DOHH2 (cell line): Measurements from ENCODE around the gene OGG1.

ENCODE experiments used
- H3F3A ChIP-seq: fragments of 200-600 bp; sonication (generic), shearing (Covaris generic); 2 replicates; pipeline ENCODE4 v1.6.0; 2016; ENCODE audit warnings: antibody characterized with exemption, mild to moderate bottlenecking; ENCODE audit not compliant: control insufficient read depth, insufficient read depth
- H3K27ac ChIP-seq: fragments of 200-600 bp; sonication (generic); 2 replicates; pipeline ENCODE4 v1.5.1; 2014; ENCODE audit warnings: low read depth, mild to moderate bottlenecking, low read length, moderate library complexity
- H3K27me3 ChIP-seq: fragments of 200-600 bp; sonication (generic); 2 replicates; pipeline ENCODE4 v1.6.1; 2014; ENCODE audit warnings: mild to moderate bottlenecking, low read length, mixed read lengths; ENCODE audit not compliant: control insufficient read depth
- H3K36me3 ChIP-seq: fragments of 200-600 bp; sonication (generic); 2 replicates; pipeline ENCODE4 v1.6.1; 2014; ENCODE audit warnings: mild to moderate bottlenecking, low read length, moderate library complexity, mixed read lengths; ENCODE audit not compliant: control insufficient read depth
- H3K4me1 ChIP-seq: fragments of 200-600 bp; sonication (generic); 2 replicates; pipeline ENCODE4 v1.6.1; 2014; ENCODE audit warnings: mild to moderate bottlenecking, low read length, mixed read lengths; ENCODE audit not compliant: control insufficient read depth
- H3K4me2 ChIP-seq: fragments of 200-600 bp; sonication (generic); 2 replicates; pipeline ENCODE4 v1.6.0; 2014; ENCODE audit warnings: mild to moderate bottlenecking, low read length, moderate library complexity
- H3K4me3 ChIP-seq: fragments of 200-600 bp; sonication (generic); 2 replicates; pipeline ENCODE4 v1.5.1; 2014; ENCODE audit warnings: mild to moderate bottlenecking, low read length, mixed read lengths
- H3K79me2 ChIP-seq: fragments of 200-600 bp; sonication (generic); 2 replicates; pipeline ENCODE4 v1.6.1; 2014; ENCODE audit warnings: mild to moderate bottlenecking, low read length, mixed read lengths; ENCODE audit not compliant: control insufficient read depth
- H3K9me2 ChIP-seq: fragments of 200-600 bp; sonication (generic); replicated peaks from 2 replicates; pipeline ENCODE4 v1.6.1; 2014; ENCODE audit warnings: mild to moderate bottlenecking, low read length, mixed read lengths; ENCODE audit not compliant: control insufficient read depth
- H3K9me3 ChIP-seq: fragments of 200-600 bp; sonication (generic); 2 replicates; pipeline ENCODE4 v1.6.1; 2014; ENCODE audit warnings: antibody characterized with exemption, low read length, mixed read lengths; ENCODE audit not compliant: control insufficient read depth, insufficient read depth
- H4K20me1 ChIP-seq: fragments of 200-600 bp; sonication (generic); 2 replicates; pipeline ENCODE4 v1.6.0; 2014; ENCODE audit warnings: low read depth, mild to moderate bottlenecking, antibody characterized with exemption, low read length, moderate library complexity; ENCODE audit not compliant: control insufficient read depth, insufficient read depth
- EZH2phosphoT487 ChIP-seq: fragments of 200-600 bp; sonication (generic); IDR thresholded peaks from 2 replicates; pipeline ENCODE4 v1.6.1; 2017; ENCODE audit warnings: borderline replicate concordance, mild to moderate bottlenecking, antibody characterized with exemption, low read length, moderate library complexity, mixed read lengths
- TF ChIP-seq, protein P1 (sequence below): fragments of 200-600 bp; sonication (generic); IDR thresholded peaks from one replicate; pipeline ENCODE4 v1.5.1; 2014; ENCODE audit warnings: antibody characterized with exemption, mild to moderate bottlenecking, low read depth, low read length; ENCODE audit not compliant: poor library complexity, severe bottlenecking

The OGG1 gene

DNA sequence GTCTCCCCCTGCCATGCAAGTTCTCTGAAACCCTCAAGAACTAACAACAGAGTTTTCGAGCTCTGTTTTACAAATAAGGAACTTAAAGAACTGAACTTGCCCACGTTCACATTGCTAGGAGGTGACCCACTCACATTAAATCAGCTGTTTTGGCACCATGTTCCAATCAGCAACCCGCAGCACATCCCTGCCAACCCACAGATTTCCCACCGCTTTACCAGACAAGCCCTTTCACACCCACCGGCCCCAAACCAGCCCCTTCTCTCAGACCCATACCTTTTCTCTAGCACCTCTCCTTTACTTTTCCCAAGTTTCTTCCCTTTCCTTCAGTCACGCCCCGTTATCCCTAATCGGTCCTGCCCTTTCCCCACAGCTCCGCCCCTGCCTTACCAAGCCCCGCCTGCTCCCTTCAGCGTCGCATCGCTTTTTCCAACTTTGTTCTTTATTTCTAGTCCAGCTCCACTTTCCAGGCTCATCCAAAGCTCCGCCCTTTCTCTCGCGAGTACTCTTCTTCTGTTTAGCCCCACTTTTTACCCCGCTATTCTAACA lies 19.0 kb upstream of the OGG1 start:
- peaks cover 2% of the 10 kb centered on the region; the same call in 1 of the 2 replicates for H3F3A ChIP-seq
- H3K4me3 ChIP-seq: peak overlapping the region; percentile 84
- peaks cover 42% of the 10 kb centered on the region for H3K79me2 ChIP-seq
- H4K20me1 ChIP-seq: peaks cover 20% of the 10 kb centered on the region
- H3K36me3 ChIP-seq: peaks cover 38% of the 10 kb centered on the region
- H3K4me1 ChIP-seq: peaks cover 36% of the 10 kb centered on the region
- H3K9me3 ChIP-seq: no peaks in the 10 kb centered on the region
- 0 out of 2 replicates have a peak overlapping the region, but pooled peaks have one; percentile 26 for H3K27ac ChIP-seq
- no peaks in the 10 kb centered on the region for H3K9me2 ChIP-seq
- TF ChIP-seq EZH2phosphoT487: no peak
- TF ChIP-seq, protein P1, sequence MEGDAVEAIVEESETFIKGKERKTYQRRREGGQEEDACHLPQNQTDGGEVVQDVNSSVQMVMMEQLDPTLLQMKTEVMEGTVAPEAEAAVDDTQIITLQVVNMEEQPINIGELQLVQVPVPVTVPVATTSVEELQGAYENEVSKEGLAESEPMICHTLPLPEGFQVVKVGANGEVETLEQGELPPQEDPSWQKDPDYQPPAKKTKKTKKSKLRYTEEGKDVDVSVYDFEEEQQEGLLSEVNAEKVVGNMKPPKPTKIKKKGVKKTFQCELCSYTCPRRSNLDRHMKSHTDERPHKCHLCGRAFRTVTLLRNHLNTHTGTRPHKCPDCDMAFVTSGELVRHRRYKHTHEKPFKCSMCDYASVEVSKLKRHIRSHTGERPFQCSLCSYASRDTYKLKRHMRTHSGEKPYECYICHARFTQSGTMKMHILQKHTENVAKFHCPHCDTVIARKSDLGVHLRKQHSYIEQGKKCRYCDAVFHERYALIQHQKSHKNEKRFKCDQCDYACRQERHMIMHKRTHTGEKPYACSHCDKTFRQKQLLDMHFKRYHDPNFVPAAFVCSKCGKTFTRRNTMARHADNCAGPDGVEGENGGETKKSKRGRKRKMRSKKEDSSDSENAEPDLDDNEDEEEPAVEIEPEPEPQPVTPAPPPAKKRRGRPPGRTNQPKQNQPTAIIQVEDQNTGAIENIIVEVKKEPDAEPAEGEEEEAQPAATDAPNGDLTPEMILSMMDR: no peak
- peak overlapping the region; percentile 69 for H3K4me2 ChIP-seq
- no peaks in the 10 kb centered on the region for H3K27me3 ChIP-seq

DNA sequence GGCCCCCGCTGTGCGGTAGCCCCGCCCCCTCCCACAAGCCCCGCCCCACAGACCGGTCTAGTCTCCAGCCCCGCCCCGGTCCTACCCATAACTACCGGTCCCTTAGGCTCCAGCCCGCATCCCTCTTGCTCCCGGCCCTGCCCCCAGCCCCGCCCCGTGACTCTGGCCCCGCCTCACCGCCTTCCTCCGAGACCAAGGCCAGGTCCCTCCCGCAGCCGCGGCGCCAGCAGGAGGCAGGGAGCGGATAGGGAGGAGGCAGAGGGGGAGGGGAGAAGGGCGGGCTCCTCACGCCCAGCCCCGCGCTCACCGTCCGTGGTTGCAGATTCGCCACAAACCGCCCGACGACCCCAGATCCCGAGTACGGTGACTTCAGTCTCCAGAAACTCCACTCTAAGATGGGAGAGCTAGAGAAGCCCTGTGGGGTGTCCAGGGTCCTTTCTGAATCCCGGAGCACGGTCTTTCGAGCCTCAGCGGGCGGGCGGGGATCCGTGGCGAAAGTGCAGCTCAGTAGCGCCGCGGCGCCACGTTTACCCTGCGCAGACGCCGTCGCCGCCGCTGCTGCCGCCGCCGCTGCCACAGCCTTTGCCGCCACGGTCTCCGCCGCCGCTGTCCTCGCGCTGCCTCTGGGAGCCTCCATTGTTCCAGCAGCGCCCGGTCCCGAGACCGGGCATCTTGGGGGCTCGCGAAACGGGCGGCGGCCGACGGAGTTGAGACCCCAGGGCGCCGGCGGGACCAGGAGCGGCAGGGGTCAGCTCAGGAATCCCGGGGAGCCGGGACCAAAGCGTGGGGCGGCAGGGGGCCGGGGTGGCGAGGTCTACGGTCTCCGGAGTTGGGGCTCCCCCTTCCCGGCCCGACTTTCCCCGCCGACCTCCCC lies 18.3 kb upstream of the OGG1 start, which contains the start of gene BRPF1:
Gene BRPF1 (plus strand): TSS at position 530 of the 874 bp plus-strand sequence. CDS start 2,406 bp downstream, outside the sequence.
- H3K9me2 ChIP-seq: no peaks in the 10 kb centered on the region
- no peaks in the 10 kb centered on the region for H3K27me3 ChIP-seq
- H3K27ac ChIP-seq: peak within 1 kb of the TSS; percentile 76
- peaks cover 44% of the 10 kb centered on the region for H3K36me3 ChIP-seq
- no peaks in the 10 kb centered on the region for H3K9me3 ChIP-seq
- peaks cover 29% of the 10 kb centered on the region for H3K4me1 ChIP-seq
- H3K79me2 ChIP-seq: peaks cover 46% of the 10 kb centered on the region
- H3K4me3 ChIP-seq: peak within 1 kb of the TSS; percentile 84
- no peak for TF ChIP-seq EZH2phosphoT487
- TF ChIP-seq, protein P1: no peak
- H3F3A ChIP-seq: no peaks in the 10 kb centered on the region
- H4K20me1 ChIP-seq: peaks cover 20% of the 10 kb centered on the region
- H3K4me2 ChIP-seq: peak within 1 kb of the TSS; percentile 94

DNA sequence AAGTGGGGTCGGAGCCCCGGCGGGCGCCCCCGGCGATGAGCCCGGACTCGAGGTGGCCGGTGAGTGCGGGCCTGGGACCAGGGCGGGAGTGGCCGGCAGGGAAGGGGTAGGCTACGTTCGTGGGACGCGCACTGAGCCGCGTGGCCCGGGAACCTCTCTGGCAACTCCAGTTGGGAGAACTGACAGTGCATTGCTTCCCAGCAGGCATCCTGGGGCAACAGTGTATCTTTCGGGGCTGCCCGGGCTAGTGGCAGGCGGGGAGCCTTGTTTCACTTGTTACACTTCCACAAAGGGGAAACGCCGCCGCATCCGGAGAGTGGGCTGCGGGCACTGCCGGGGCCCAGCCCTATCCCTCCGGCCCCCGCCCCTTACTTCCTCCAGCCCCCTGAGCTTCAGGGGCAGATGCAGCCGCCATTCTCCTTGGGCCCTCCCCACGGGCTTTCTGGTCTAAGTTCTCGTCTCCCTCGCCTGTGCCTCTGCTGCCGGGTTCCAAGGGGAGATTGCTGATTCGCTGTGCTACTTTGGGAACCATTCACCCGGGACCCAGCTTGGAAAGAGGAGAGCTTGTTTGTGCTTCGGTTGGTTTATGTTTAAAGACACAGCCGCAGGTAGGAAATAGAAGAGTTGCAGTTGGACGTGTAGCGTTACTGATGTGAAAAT lies 17.5 kb upstream of the OGG1 start:
- Histone ChIP-seq H3K79me2 (peaks cover 54% of the 10 kb centered on the region), H3K4me2 (peak overlapping the region; percentile 94), H3F3A (no peaks in the 10 kb centered on the region), H3K9me2 (no peaks in the 10 kb centered on the region), H3K27ac (peak overlapping the region; percentile 76), H4K20me1 (peaks cover 20% of the 10 kb centered on the region), H3K27me3 (no peaks in the 10 kb centered on the region), H3K4me3 (peak overlapping the region; percentile 84), H3K9me3 (no peaks in the 10 kb centered on the region), H3K4me1 (peaks cover 21% of the 10 kb centered on the region), H3K36me3 (peaks cover 51% of the 10 kb centered on the region)
- TF ChIP-seq, protein P1: no peak
- no peak for TF ChIP-seq EZH2phosphoT487
